ENCODE data around the gene VAV1.
"Not testable (repeated sequence)": the region's sequence is repeated elsewhere in the genome, so short reads cannot be mapped to it uniquely, and the experiment has no call there.

VAV1 gene

DNA sequence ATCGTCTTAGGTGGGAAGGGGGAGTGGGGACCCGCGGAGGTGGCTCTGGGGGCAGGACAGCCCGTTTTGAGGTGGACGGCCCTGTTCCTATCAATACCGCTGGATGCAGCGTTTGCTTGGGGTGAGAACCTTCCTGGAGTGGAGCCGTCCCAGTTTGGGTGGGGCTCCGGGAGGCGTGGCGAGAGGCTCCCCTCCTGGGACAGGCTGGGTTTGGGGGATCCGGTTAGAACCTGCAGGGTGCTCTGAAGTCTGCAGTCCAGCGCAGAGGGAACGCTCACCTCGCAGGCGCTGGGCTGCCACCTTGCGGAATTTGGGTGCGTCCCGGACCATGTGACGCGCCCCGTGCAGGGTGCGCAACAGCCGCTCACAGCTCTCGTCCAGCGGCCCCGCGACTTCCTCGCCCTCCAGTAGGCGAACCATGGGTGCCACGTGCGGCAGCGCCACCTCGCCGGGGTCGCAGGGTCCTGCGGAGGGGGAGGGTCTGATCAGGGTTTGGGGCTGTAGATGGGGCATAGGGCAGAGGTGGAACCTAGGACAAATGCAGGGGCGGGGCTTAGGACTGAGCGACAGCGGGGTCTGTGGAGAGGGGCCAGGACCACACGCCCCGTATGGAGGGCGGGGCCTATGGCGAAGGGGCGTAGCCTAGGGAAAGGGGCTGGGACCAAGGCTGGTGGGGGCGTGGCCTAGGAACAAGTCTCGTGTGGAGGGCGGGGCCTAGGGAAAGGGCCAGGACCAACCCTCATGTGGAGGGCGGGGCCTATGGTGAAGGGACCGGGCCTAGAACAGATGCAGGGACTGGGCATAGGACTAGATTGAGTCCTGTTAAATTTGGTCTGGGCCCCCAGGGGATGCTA lies 19.1 kb upstream of the VAV1 start:
- TF ChIP-seq SPI1 (IDR thresholded peaks at IDR 0.05; ENCODE audit: low read depth, low read length) = no peak
- 0 out of 2 replicates have a peak, but pooled peaks have one; percentile 37 for TF ChIP-seq TAF1 (IDR thresholded peaks at IDR 0.05; ENCODE audit: low read depth, low read length)
- no peak for TF ChIP-seq PAX5 (IDR thresholded peaks at IDR 0.05; ENCODE audit: insufficient read depth, low read length, severe bottlenecking)
- TF ChIP-seq POLR2A (IDR thresholded peaks at IDR 0.05; ENCODE audit: low read depth, low read length) = 0 out of 2 replicates have a peak, but pooled peaks have one; percentile 19
- TF ChIP-seq POLR2AphosphoS5 (IDR thresholded peaks at IDR 0.05; ENCODE audit: low read depth, low read length) = peak; percentile 37; the same call in 1 of the 2 replicates
- peak; percentile 44; the same call in 1 of the 2 replicates for TF ChIP-seq POU2F2 (IDR thresholded peaks at IDR 0.05; ENCODE audit: low read depth, low read length)
- peak; percentile 99 for FAIRE-seq

DNA sequence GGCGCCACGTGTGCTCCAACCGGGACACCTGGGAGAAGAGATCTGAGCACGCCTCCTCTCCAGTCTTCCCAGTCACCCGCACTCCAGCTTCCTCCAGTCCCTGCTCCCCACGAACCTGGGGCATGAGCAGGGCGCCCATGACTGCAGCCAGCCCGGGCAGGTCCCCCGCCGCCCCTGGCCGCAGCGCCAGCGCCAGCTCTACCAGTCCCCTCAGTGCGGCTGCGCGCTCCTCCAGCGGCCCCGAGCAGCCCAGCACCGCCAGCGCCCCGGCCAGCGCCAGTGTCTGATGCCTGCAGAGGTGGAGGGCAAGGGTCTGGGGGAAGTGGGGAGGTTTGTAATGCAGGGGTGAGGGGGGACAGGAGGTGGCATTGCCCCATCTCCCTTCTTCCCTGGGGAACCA lies 18.4 kb upstream of the VAV1 start:
- no peak for TF ChIP-seq POLR2A (IDR thresholded peaks at IDR 0.05; ENCODE audit: low read depth, low read length)
- TF ChIP-seq TAF1 (IDR thresholded peaks at IDR 0.05; ENCODE audit: low read depth, low read length) = no peak
- TF ChIP-seq POLR2AphosphoS5 (IDR thresholded peaks at IDR 0.05; ENCODE audit: low read depth, low read length) = no peak
- no peak for TF ChIP-seq PAX5 (IDR thresholded peaks at IDR 0.05; ENCODE audit: insufficient read depth, low read length, severe bottlenecking)
- no peak for TF ChIP-seq POU2F2 (IDR thresholded peaks at IDR 0.05; ENCODE audit: low read depth, low read length)
- TF ChIP-seq SPI1 (IDR thresholded peaks at IDR 0.05; ENCODE audit: low read depth, low read length) = no peak
- DNase-seq (ENCODE audit: insufficient read length, low spot score) (no peak), FAIRE-seq (no peak)

More for the DNA sequence above, 19.1 kb upstream of the VAV1 start:
- peak; percentile 94 for DNase-seq (ENCODE audit: insufficient read length, low spot score)

DNA sequence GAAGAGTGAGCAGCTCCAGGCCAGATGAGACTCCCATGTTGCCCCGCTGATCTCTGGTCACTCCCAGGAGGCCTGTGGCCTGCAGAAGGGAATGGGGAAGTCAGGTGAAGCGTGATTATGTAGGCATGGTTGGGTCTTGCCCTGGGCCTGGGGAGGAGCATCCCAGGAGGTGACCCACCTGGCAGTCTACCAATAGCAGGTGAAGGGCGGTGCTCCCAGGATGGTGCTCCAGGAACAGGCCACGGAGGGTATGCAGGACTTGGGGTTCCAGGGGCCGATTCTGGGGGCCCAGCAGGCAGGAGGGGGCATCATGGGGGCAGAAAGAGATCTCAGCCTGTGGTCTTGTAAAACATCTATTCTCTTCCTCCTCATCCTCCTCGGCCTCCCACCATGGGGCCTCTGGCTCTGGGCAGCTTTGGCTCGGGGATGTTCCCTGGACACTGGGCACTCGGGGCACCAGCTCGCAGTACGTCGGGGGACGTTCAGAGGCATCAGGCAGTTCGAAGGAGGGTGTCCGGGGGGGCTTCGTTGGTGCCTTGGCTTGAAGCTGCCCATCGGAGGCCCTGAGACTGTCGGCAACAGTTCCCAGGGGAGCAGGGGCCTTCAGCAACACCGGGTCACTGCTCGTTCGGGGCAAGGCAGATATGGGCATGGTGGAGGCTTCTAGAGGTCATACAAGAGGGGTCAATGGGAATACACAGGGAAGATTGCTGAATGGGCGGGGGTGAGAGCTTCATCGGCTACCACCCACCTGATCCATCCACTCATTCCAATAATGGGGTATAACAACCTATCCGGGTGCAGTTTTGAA lies 17.6 kb upstream of the VAV1 start:
- DNase-seq (ENCODE audit: insufficient read length, low spot score) (no peak), FAIRE-seq (no peak)
- TF ChIP-seq PAX5 (IDR thresholded peaks at IDR 0.05; ENCODE audit: insufficient read depth, low read length, severe bottlenecking) (no peak), TAF1 (IDR thresholded peaks at IDR 0.05; ENCODE audit: low read depth, low read length) (no peak), POU2F2 (IDR thresholded peaks at IDR 0.05; ENCODE audit: low read depth, low read length) (no peak)

DNA sequence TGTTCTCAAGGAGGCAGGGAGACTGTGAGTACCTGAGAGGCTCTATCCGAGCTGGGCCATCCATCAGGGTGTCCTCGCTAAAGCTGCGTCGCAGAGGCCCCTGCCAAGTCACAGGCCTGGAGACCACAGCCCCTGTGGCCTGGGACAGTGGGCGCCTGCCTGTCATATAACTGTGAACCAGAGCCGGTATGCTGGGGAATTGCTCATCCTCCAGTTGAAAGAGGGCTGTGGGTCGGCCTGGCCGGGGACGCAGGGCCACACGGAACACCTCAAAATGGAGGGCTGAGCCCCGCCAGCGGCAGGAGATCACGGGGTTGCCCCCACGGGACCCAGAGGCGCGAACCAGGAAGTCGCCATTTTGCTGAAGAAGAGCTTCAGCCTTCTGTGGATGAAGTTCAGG lies 11.9 kb upstream of the VAV1 start:
- TF ChIP-seq SPI1 (IDR thresholded peaks at IDR 0.05; ENCODE audit: low read depth, low read length) = no peak
- TF ChIP-seq POLR2A (IDR thresholded peaks at IDR 0.05; ENCODE audit: low read depth, low read length) = no peak
- no peak for TF ChIP-seq POLR2AphosphoS5 (IDR thresholded peaks at IDR 0.05; ENCODE audit: low read depth, low read length)
- no peak for TF ChIP-seq POU2F2 (IDR thresholded peaks at IDR 0.05; ENCODE audit: low read depth, low read length)
- no peak for TF ChIP-seq TAF1 (IDR thresholded peaks at IDR 0.05; ENCODE audit: low read depth, low read length)
- TF ChIP-seq PAX5 (IDR thresholded peaks at IDR 0.05; ENCODE audit: insufficient read depth, low read length, severe bottlenecking) = no peak
- no peak for FAIRE-seq
- no peak for DNase-seq (ENCODE audit: insufficient read length, low spot score)

DNA sequence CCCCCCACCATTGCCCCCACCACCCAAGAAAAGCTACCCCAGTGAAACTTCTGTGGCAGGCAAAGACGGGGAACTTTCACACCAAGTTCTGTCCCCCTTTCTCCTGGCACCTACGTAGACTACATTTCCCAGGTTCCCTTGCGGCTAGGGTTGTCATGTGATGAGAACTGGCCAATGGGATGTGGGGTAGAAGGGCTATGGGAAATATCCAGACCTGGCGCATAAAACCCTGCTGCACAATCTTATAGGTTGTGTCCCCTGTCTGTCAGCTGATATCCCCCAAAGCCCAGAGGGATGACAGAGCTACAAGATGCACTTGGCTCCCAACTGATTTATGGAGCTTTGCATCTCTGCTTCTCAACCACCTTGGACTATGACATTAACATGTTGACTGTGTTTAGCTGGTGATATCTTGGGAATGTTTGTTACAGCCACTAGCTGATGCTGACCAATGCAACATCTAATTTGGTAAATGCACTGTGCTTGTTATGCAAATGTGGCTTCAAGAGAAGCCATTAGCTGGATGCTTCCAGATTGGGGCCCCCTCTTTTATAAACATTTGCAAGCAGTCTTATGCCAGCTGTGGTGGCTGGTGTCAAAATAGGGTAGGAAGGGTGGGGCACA lies 11.3 kb upstream of the VAV1 start:
- TF ChIP-seq POLR2AphosphoS5 (IDR thresholded peaks at IDR 0.05; ENCODE audit: low read depth, low read length) (no peak), TAF1 (IDR thresholded peaks at IDR 0.05; ENCODE audit: low read depth, low read length) (no peak), PAX5 (IDR thresholded peaks at IDR 0.05; ENCODE audit: insufficient read depth, low read length, severe bottlenecking) (no peak), SPI1 (IDR thresholded peaks at IDR 0.05; ENCODE audit: low read depth, low read length) (no peak), POU2F2 (IDR thresholded peaks at IDR 0.05; ENCODE audit: low read depth, low read length) (no peak), POLR2A (IDR thresholded peaks at IDR 0.05; ENCODE audit: low read depth, low read length) (no peak)
- FAIRE-seq (no peak), DNase-seq (ENCODE audit: insufficient read length, low spot score) (no peak)

DNA sequence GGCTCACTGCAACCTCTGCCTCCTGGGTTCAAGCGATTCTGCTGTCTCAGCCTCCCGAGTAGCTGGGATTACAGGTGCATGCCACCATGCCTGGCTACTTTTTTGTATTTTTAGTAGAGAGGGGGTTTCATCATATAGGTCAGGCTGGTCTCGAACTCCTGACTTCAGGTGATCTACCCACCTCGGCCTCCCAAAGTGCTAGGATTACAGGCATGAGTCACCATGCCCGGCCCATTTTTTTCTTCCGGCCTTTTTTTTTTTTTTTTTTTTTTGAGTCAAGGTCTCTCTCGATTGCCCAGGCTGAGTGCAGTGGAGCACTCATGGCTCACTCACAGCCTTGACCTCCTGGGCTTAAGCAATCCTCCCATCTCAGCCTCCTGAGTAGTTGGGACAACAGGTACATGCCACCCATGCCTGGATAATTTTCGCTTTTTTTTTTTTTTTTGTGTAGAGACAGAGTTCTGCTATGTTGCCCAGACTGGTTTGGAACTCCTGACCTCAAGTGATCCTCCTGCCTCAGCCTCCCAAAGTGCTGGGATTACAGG lies 10.2 kb upstream of the VAV1 start:
- FAIRE-seq = not testable (repeated sequence)

DNA sequence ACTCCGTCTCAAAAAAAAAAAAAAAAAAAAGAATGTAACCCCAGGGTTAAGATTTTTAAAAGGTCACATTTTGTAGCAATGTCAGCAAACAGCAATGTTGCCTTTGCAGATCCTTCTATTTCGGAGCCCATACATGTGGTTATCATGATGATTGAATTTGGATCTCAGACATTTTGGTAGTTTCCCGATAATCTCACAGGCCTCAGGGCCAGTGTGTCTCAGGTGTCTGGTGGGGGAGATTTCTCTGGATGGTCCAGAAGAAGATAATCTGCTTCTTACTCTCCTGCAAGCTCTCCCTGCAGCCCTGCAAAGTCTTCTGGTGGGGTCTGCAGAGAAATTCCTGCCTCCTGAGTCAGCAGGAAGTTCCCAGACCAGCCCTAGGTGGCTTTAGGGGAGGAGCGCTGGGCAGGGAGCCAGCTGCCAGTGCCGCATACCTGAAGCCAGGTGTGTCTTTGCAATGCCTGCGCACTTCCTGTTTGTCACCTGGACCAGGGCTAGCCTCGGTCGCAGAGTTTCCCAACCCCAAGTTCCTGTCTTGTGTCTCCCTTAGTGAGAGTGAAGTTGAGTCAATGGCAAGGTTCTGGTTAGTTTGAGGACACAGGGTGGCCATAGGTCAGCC lies 6.7 kb upstream of the VAV1 start:
- FAIRE-seq = no peak

More for the DNA sequence above, 10.2 kb upstream of the VAV1 start:
- not testable (repeated sequence) for DNase-seq (ENCODE audit: insufficient read length, low spot score)

DNA sequence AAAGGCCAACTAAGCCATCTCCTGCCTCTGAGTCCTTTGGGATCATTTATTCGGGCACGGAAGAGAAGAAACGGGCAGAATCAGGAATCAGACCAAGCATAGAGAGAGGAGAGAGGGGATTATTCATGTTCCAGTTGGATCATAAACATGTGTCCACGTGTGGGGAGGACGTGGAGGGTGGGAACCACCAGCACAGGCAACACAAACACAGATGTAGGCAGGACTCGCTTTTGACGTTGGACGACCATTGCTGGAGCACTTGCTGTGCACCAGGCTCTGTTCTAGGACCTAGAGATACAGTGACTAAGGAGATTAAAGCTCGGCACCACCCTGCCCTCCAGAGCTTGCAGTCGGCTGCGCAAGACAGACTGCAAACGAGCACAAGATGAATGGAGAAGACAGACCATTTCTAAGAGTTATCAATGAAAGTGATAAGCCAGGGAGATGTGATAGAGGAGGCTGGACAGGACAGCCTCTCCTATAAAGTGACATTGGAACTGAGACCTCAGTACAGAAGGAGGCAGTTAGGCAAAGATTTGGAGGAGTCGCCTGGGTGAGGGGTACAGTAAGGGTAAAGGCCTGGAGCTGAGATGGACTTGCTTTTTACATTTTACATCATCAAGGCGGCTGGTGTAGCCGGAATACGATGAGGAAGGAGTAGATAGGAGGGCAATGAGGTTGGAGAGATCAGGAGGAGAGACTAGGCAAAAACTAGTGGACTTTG lies 6.0 kb upstream of the VAV1 start:
- no peak for DNase-seq (ENCODE audit: insufficient read length, low spot score)
- FAIRE-seq = no peak
- TF ChIP-seq SPI1 (IDR thresholded peaks at IDR 0.05; ENCODE audit: low read depth, low read length) (no peak), POLR2AphosphoS5 (IDR thresholded peaks at IDR 0.05; ENCODE audit: low read depth, low read length) (no peak)

More for the DNA sequence above, 6.7 kb upstream of the VAV1 start:
- TF ChIP-seq TAF1 (IDR thresholded peaks at IDR 0.05; ENCODE audit: low read depth, low read length) (no peak), SPI1 (IDR thresholded peaks at IDR 0.05; ENCODE audit: low read depth, low read length) (peak; percentile 43; the same call in 1 of the 2 replicates), POLR2AphosphoS5 (IDR thresholded peaks at IDR 0.05; ENCODE audit: low read depth, low read length) (no peak), PAX5 (IDR thresholded peaks at IDR 0.05; ENCODE audit: insufficient read depth, low read length, severe bottlenecking) (no peak)
- DNase-seq (ENCODE audit: insufficient read length, low spot score) = no peak

DNA sequence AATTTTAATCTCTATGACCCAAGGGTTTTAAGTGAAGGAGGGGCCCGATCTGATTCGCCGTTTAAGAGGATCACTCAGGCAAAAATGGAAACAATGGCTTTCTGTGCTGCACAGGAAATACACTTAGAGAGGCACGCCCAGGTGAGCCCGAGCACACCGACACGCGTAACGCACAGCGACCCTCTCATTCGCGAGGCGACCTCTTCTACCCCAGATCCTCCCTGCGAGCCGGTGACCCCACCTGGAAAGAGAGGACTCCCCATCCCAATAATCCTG lies 5.5 kb upstream of the VAV1 start:
- TF ChIP-seq PAX5 (IDR thresholded peaks at IDR 0.05; ENCODE audit: insufficient read depth, low read length, severe bottlenecking) (no peak), TAF1 (IDR thresholded peaks at IDR 0.05; ENCODE audit: low read depth, low read length) (no peak), POLR2AphosphoS5 (IDR thresholded peaks at IDR 0.05; ENCODE audit: low read depth, low read length) (no peak), SPI1 (IDR thresholded peaks at IDR 0.05; ENCODE audit: low read depth, low read length) (no peak), POU2F2 (IDR thresholded peaks at IDR 0.05; ENCODE audit: low read depth, low read length) (no peak), POLR2A (IDR thresholded peaks at IDR 0.05; ENCODE audit: low read depth, low read length) (no peak)
- FAIRE-seq (no peak), DNase-seq (ENCODE audit: insufficient read length, low spot score) (no peak)

All from GM12891 (cell line).